GDM1 (cell line): ENCODE measurements around the gene RHBDL1.

Source experiments
- DNase-seq: peaks from one replicate; lab custom pipeline; 2025; lab: John Stamatoyannopoulos, UW

RHBDL1 gene

GRCh38 chr16:674968-675883 is at the start of gene RHBDL1:
RHBDL1 (plus strand) TSS chr16:675671; CDS start chr16:675791, 120 bp downstream.
- DNase-seq = no peak

GRCh38 chr16:625977-626765 is 49.3 kb upstream of the RHBDL1 start:
- DNase-seq = no peak

GRCh38 chr16:626787-627453 is 48.6 kb upstream of the RHBDL1 start:
- DNase-seq = no peak

- no peak for DNase-seq
Observed at GRCh38 chr16:627454-628239, 47.8 kb upstream of the RHBDL1 start.

GRCh38 chr16:628321-629061 is 47.0 kb upstream of the RHBDL1 start:
- DNase-seq = no peak

- DNase-seq = no peak
Observed at GRCh38 chr16:629185-629832, 46.2 kb upstream of the RHBDL1 start.

- DNase-seq = no peak
Observed at GRCh38 chr16:629833-630248, 45.6 kb upstream of the RHBDL1 start.

- DNase-seq = no peak
Observed at GRCh38 chr16:630249-630814, 45.1 kb upstream of the RHBDL1 start.

GRCh38 chr16:630815-631405 is 44.6 kb upstream of the RHBDL1 start, which contains the start of gene WFIKKN1:
WFIKKN1 (plus strand) TSS chr16:630985; CDS start chr16:631254, 269 bp downstream.
- DNase-seq = no peak

- no peak for DNase-seq
Observed at GRCh38 chr16:631808-632358, 43.6 kb upstream of the RHBDL1 start.

- DNase-seq = no peak
Observed at GRCh38 chr16:632486-633335, 42.8 kb upstream of the RHBDL1 start.

GRCh38 chr16:633336-634050 is 42.0 kb upstream of the RHBDL1 start:
- DNase-seq = no peak

GRCh38 chr16:634051-634670 is 41.3 kb upstream of the RHBDL1 start:
- DNase-seq = no peak

- no peak for DNase-seq
Observed at GRCh38 chr16:634996-635395, 40.5 kb upstream of the RHBDL1 start.

GRCh38 chr16:635573-636205 is 39.8 kb upstream of the RHBDL1 start:
- DNase-seq = no peak

- DNase-seq = peak; percentile 91
Observed at GRCh38 chr16:636206-637080, 39.0 kb upstream of the RHBDL1 start, which contains the start of gene METTL26. METTL26 (minus strand) TSS chr16:636305; CDS start chr16:636290, 15 bp downstream.
